PC-3 (cell line): ENCODE data around the gene SNU13. TPM values are rescaled to one million over a fixed set of nuclear protein-coding genes. Genes with fewer than 3 reads are reported as not detected.

Experiments used
- ATAC-seq: fragments of 200-7000 bp; cut with Tn5 transposase; 2 replicates; pipeline ENCODE4 v1.9.1; 2020; ENCODE audit warnings: mild to moderate bottlenecking, moderate library complexity
- BruUV-seq: library from RNA; stranded (reverse); fragments of 400-500 nt; replicated peaks from 2 replicates; lab custom pipeline; 2021; lab: Mats Ljungman, UMichigan
- CTCF ChIA-PET: fragments of 300-600 bp; sonication (Branson Sonifier 250); formaldehyde crosslinking; loops from one replicate; lab custom pipeline; 2022; ENCODE audit warnings: antibody characterized with exemption; lab: Charles Lee
- POLR2A ChIA-PET: fragments of 300-600 bp; sonication (Branson Sonifier 250); formaldehyde crosslinking; loops from one replicate; lab custom pipeline; 2022; ENCODE audit warnings: antibody characterized with exemption; ENCODE audit not compliant: unreplicated experiment; lab: Charles Lee
- DNase-seq: peaks from one replicate; pipeline ENCODE4 v3.0.0-alpha.2; 2015
- H2AFZ ChIP-seq: fragments of 300-600 bp; sonication (generic); 2 replicates; pipeline ENCODE4 v1.6.0; 2016; ENCODE audit warnings: antibody characterized with exemption, low read length
- H3F3A ChIP-seq: fragments of 300-600 bp; sonication (generic); one replicate; pipeline ENCODE4 v1.6.0; 2017; ENCODE audit warnings: antibody characterized with exemption, low read length, control low read depth, mild to moderate bottlenecking; ENCODE audit not compliant: unreplicated experiment
- H3K27ac ChIP-seq: fragments of 300-600 bp; sonication (generic); 2 replicates; pipeline ENCODE4 v1.5.1; 2016; ENCODE audit warnings: mild to moderate bottlenecking, low read length
- H3K27me3 ChIP-seq: fragments of 300-600 bp; sonication (generic); 2 replicates; pipeline ENCODE4 v1.6.1; 2016; ENCODE audit warnings: low read length, mixed read lengths
- H3K36me3 ChIP-seq: fragments of 300-600 bp; sonication (generic); 2 replicates; pipeline ENCODE4 v1.6.1; 2016; ENCODE audit warnings: low read depth, mixed run types, low read length, mixed read lengths
- H3K4me1 ChIP-seq: fragments of 300-600 bp; sonication (generic); 2 replicates; pipeline ENCODE4 v1.5.1; 2016; ENCODE audit warnings: low read length; ENCODE audit not compliant: insufficient read depth
- H3K4me2 ChIP-seq: fragments of 300-600 bp; sonication (generic); 2 replicates; pipeline ENCODE4 v1.6.0; 2016; ENCODE audit warnings: low read length
- H3K4me3 ChIP-seq: fragments of 300-600 bp; sonication (generic); 2 replicates; pipeline ENCODE4 v1.5.1; 2016; ENCODE audit warnings: mild to moderate bottlenecking, low read length, mixed read lengths
- H3K79me2 ChIP-seq: fragments of 300-600 bp; sonication (generic); 2 replicates; pipeline ENCODE4 v1.6.1; 2017; ENCODE audit warnings: low read length, mixed read lengths
- H3K9ac ChIP-seq: fragments of 300-600 bp; sonication (generic); 2 replicates; pipeline ENCODE4 v1.6.0; 2016; ENCODE audit warnings: mild to moderate bottlenecking, low read length
- H3K9me2 ChIP-seq: fragments of 300-600 bp; sonication (generic); replicated peaks from 2 replicates; pipeline ENCODE4 v1.6.1; 2016; ENCODE audit warnings: mixed run types, low read length, mixed read lengths
- H3K9me3 ChIP-seq: fragments of 300-600 bp; sonication (generic); 2 replicates; pipeline ENCODE4 v1.6.1; 2016; ENCODE audit warnings: low read length, mixed read lengths
- H4K20me1 ChIP-seq: fragments of 300-600 bp; sonication (generic); 2 replicates; pipeline ENCODE4 v1.6.1; 2016; ENCODE audit warnings: low read length, mixed read lengths
- EZH2 ChIP-seq: fragments of 300-600 bp; sonication (generic); IDR thresholded peaks from one replicate; pipeline ENCODE4 v1.6.1; 2017; ENCODE audit warnings: antibody characterized with exemption, mild to moderate bottlenecking, low read length; ENCODE audit not compliant: unreplicated experiment
- EZH2phosphoT487 ChIP-seq: fragments of 300-600 bp; sonication (generic); IDR thresholded peaks from 2 replicates; pipeline ENCODE4 v1.6.1; 2018; ENCODE audit warnings: mild to moderate bottlenecking, antibody characterized with exemption, low read length, borderline replicate concordance
- intact Hi-C: fragments of 100-400 bp; cut with micrococcal nuclease; formaldehyde crosslinking; loops from 2 replicates; pipeline ENCODE4 v1.9.0; 2023
- total RNA-seq: library from RNA; depleted of rRNA; stranded (reverse); fragments of >200 nt; gene quantifications from 2 replicates; pipeline ENCODE4 v1.2.3, GENCODE V29; 2014
- TF ChIP-seq, protein P1 (sequence below): fragments of 300-600 bp; sonication (generic); conservative IDR thresholded peaks from 2 replicates; pipeline ENCODE4 v1.5.1; 2017; ENCODE audit warnings: antibody characterized with exemption, low read depth, mild to moderate bottlenecking, low read length

The SNU13 gene
- total RNA-seq, 1 experiment from 2014 or later: 173 TPM

- Histone ChIP-seq H4K20me1 (no peaks in the 10 kb centered on the region), H3K36me3 (no peaks in the 10 kb centered on the region), H3K4me1 (0 out of 2 replicates have a peak, but pooled peaks cover 3% of the 10 kb centered on the region), H2AFZ (no peak overlapping the region), H3K9me3 (no peaks in the 10 kb centered on the region), H3K27me3 (no peaks in the 10 kb centered on the region), H3K4me3 (no peak overlapping the region), H3K79me2 (no peaks in the 10 kb centered on the region), H3F3A (no peaks in the 10 kb centered on the region), H3K9me2 (no peaks in the 10 kb centered on the region), H3K27ac (no peak overlapping the region), H3K9ac (no peak overlapping the region), H3K4me2 (no peak overlapping the region)
- ChIA-PET POLR2A (no interaction called here), CTCF (no interaction called here)
- no TSS peak for BruUV-seq
- intact Hi-C loops: no loop called here
- no peak for ATAC-seq
- DNase-seq: no peak
- TF ChIP-seq EZH2: no peak
- TF ChIP-seq, protein P1, sequence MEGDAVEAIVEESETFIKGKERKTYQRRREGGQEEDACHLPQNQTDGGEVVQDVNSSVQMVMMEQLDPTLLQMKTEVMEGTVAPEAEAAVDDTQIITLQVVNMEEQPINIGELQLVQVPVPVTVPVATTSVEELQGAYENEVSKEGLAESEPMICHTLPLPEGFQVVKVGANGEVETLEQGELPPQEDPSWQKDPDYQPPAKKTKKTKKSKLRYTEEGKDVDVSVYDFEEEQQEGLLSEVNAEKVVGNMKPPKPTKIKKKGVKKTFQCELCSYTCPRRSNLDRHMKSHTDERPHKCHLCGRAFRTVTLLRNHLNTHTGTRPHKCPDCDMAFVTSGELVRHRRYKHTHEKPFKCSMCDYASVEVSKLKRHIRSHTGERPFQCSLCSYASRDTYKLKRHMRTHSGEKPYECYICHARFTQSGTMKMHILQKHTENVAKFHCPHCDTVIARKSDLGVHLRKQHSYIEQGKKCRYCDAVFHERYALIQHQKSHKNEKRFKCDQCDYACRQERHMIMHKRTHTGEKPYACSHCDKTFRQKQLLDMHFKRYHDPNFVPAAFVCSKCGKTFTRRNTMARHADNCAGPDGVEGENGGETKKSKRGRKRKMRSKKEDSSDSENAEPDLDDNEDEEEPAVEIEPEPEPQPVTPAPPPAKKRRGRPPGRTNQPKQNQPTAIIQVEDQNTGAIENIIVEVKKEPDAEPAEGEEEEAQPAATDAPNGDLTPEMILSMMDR: no peak
- no peak for TF ChIP-seq EZH2phosphoT487
Observed at GRCh38 chr22:41700108-41700364, 11.4 kb upstream of the SNU13 start.

DNA sequence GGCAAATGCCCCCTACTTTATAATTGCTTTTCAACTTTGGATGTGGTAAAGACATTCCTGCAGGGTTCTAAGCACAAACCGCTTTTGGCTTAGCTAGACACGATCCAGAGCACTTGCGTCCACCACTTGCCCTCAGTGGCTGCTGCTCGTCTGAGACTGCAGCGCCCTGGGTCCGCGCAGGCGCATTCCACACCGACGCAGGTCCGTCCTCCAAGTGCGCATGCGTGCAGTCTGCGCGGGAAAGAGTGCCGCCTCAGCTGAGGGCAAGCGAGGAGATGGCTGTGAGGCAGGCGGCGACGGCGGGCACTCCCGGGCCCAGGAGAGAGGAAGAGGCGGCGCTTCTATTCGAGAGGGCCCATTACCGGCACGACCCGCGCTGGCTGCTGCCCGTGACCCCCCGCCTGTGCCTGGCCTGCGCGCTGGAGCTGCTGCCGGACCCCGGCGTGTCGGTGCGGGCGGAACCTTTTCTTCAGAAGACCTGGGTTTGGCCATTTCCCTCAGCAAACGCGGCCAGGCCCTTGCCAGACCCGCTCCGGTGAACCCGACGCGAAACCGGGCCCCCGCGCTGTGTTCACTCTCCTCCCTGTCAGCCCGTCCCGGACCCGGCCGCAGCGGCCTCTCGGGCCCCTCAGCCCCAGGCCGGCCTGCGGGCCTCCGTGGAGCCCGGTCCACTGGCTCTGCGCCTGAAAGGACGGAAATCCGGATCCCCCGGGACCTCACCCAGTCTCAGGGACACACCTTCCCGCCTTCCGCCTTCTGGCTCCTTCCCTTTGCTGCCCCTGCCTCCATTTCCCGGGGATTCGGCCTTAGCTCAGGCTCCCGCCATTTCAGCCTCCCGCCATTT, 10.8 kb upstream of the SNU13 start, which contains the start of gene MEI1:
TSS of gene MEI1 (plus strand) at position 240 of the 844 bp plus-strand sequence. CDS start at position 276, 36 bp downstream.
- Histone ChIP-seq H3K36me3 (no peaks in the 10 kb centered on the region), H3K27ac (no peak within 1 kb of the TSS), H3K79me2 (no peaks in the 10 kb centered on the region), H3K27me3 (no peaks in the 10 kb centered on the region), H3K4me3 (no peak within 1 kb of the TSS), H4K20me1 (no peaks in the 10 kb centered on the region), H3K9me2 (no peaks in the 10 kb centered on the region), H3K9me3 (no peaks in the 10 kb centered on the region), H3K4me1 (0 out of 2 replicates have a peak, but pooled peaks cover 3% of the 10 kb centered on the region), H3K9ac (no peak within 1 kb of the TSS), H3F3A (no peaks in the 10 kb centered on the region), H2AFZ (no peak within 1 kb of the TSS), H3K4me2 (no peak within 1 kb of the TSS)
- intact Hi-C loops: no loop called here
- TF ChIP-seq EZH2phosphoT487 (no peak), EZH2 (no peak)
- TF ChIP-seq, protein P1: no peak
- ATAC-seq: no peak
- DNase-seq: no peak
- no TSS peak for BruUV-seq
- CTCF ChIA-PET: no interaction called here
- POLR2A ChIA-PET: no interaction called here
